Left lung (tissue), 10 donors: Measurements from ENCODE around the gene UFD1. TPM values are rescaled to one million over a fixed set of nuclear protein-coding genes. Genes with fewer than 3 reads are reported as not detected.

Experiments
- ATAC-seq: fragments of 200-7000 bp; cut with Tn5 transposase; one replicate; pipeline ENCODE4 v1.9.1; 2020; ENCODE audit warnings: moderate library complexity
- DNase-seq, 4 donors: peaks; one replicate each; pipeline ENCODE4 v3.0.0-alpha.2; 2013 to 2020
- H3K27ac ChIP-seq, 2 donors: fragments of 200-600 bp; sonication (generic) in 1 of 2; one replicate each; pipeline versions ENCODE4 v1.5.0 to v1.8.0; 2020 to 2021
- H3K27me3 ChIP-seq, 2 donors: fragments of 200-600 bp; sonication (generic) in 1 of 2; one replicate each; pipeline versions ENCODE4 v1.5.0 to v1.8.0; 2020 to 2021
- H3K36me3 ChIP-seq, 2 donors: fragments of 200-600 bp; sonication (generic) in 1 of 2; one replicate each; pipeline versions ENCODE4 v1.5.0 to v1.8.0; 2020 to 2021
- H3K4me1 ChIP-seq, 2 donors: fragments of 200-600 bp; one replicate each; pipeline ENCODE4 v1.8.0; 2021
- H3K4me3 ChIP-seq, 2 donors: fragments of 200-600 bp; sonication (generic) in 1 of 2; one replicate each; pipeline versions ENCODE4 v1.5.0 to v1.8.0; 2020 to 2021; ENCODE audit warnings: mild to moderate bottlenecking in 1 of 2
- H3K9me3 ChIP-seq, 2 donors: fragments of 200-600 bp; sonication (generic) in 1 of 2; one replicate each; pipeline versions ENCODE4 v1.5.0 to v1.8.0; 2020 to 2021
- intact Hi-C, 2 donors: fragments of 100-400 bp; cut with DNase I; formaldehyde crosslinking; loops; one replicate each; pipeline versions ENCODE4 v1.11.2 to v1.14.2; 2022
- polyA plus RNA-seq, 6 donors: library from polyadenylated mRNA; unstranded; fragments of 120-200 nt; gene quantifications; one replicate each; pipeline ENCODE4 v1.2.1, GENCODE V29; 2013; ENCODE audit not compliant: insufficient read length in 6 of 6
- total RNA-seq, 2 donors: library from RNA; stranded (reverse); fragmentation: NEBNext Ultra II Directional; extraction: Animal tissue kit (Norgen Biotek cat#: 25700); gene quantifications; one replicate each; pipeline ENCODE4 v1.2.1, GENCODE V29; 2021
- TF ChIP-seq, protein P1 (sequence below), 2 donors: fragments of 200-600 bp; sonication (generic) in 1 of 2; IDR thresholded peaks; one replicate each; pipeline versions ENCODE4 v1.5.0 to v1.8.0; 2021; ENCODE audit warnings: antibody characterized with exemption in 2 of 2
- donor health status: DM: no; HTN: yes; CAD: no.
- donor health status: DM: no; HTN: no; CAD: no.

UFD1 gene
- total and polyA plus RNA-seq, 8 donors: 41.7 to 72.9 (median 62.6) TPM

DNA sequence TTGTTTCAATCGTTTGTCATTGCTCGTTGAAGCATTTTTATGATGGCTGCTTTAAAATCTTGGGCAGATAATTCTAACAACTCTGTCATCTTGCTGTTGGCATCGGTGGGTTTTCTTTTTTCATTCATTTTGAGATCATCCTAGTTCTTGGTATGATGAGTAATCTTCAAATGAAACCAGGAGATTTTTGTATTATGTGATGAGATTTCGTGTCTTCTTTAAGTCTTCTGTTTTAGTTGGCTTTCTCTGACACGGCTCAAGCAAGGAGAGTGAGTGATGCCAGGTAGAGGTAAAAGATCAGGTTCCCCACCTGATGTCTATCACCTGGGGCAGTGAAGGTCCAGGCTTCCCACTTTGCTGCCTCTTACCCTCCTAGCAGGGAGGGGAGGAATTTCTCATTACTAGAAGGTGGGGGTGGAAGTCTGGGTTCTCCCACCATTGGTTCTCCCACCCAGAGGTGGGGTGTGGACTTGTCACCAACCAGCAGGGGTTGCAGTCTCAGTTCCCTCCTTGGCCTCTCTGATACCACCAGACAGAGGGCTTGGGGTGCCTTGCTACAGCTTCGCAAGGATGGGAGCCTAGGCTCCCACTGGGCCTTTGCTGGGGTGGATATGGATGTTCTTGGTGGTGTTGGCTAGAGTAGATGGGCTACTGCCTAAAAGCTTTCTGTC lies 13.6 kb upstream of the UFD1 start:
- TF ChIP-seq, protein P1, sequence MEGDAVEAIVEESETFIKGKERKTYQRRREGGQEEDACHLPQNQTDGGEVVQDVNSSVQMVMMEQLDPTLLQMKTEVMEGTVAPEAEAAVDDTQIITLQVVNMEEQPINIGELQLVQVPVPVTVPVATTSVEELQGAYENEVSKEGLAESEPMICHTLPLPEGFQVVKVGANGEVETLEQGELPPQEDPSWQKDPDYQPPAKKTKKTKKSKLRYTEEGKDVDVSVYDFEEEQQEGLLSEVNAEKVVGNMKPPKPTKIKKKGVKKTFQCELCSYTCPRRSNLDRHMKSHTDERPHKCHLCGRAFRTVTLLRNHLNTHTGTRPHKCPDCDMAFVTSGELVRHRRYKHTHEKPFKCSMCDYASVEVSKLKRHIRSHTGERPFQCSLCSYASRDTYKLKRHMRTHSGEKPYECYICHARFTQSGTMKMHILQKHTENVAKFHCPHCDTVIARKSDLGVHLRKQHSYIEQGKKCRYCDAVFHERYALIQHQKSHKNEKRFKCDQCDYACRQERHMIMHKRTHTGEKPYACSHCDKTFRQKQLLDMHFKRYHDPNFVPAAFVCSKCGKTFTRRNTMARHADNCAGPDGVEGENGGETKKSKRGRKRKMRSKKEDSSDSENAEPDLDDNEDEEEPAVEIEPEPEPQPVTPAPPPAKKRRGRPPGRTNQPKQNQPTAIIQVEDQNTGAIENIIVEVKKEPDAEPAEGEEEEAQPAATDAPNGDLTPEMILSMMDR (IDR thresholded peaks at IDR 0.05): no peak

DNA sequence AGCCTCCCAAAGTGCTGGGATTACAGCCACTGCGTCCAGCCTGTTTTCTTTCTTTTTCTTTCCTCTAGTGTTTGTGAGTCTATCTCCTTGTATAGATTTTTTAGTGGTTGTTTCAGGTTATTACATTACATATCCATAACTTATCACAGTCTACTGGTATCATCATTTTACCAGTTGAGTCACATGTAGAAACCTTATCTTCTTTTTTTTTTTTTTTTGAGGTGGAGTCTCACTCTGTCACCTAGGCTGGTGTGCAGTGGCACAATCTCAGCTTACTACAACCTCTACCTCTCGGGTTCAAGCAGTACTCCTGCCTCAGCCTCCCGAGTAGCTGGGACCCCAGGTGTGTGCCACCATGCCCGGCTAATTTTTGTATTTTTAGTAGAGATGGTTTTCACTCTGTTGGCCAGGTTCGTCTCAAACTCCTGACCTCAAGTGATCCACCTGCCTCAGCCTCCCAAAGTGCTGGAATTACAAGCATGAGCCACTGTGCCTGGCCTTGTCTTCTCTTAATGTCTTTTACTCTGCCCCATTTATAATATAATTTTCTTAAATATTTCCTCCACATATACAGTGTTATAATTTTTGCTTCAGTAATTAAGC lies 11.7 kb upstream of the UFD1 start:
- TF ChIP-seq, protein P1 (IDR thresholded peaks at IDR 0.05): no peak
- intact Hi-C loops: loop anchor here (10.0 kb wide), 2 partner anchors 134 to 144 kb away; no protein-coding TSS in a partner anchor
- ATAC-seq: no peak

More for the DNA sequence above, 13.6 kb upstream of the UFD1 start:
- intact Hi-C loops: loop anchor here (10.0 kb wide), 2 partner anchors 132 to 142 kb away; no protein-coding TSS in a partner anchor
- ATAC-seq: no peak
- no peak for DNase-seq
- Histone ChIP-seq H3K4me3 (no peak overlapping the region), H3K9me3 (no peaks in the 10 kb centered on the region), H3K27me3 (no peaks in the 10 kb centered on the region), H3K36me3 (peaks cover 0 to 12% of the 10 kb centered on the region in 2 donors), H3K27ac (no peak overlapping the region), H3K4me1 (no peaks in the 10 kb centered on the region)

DNA sequence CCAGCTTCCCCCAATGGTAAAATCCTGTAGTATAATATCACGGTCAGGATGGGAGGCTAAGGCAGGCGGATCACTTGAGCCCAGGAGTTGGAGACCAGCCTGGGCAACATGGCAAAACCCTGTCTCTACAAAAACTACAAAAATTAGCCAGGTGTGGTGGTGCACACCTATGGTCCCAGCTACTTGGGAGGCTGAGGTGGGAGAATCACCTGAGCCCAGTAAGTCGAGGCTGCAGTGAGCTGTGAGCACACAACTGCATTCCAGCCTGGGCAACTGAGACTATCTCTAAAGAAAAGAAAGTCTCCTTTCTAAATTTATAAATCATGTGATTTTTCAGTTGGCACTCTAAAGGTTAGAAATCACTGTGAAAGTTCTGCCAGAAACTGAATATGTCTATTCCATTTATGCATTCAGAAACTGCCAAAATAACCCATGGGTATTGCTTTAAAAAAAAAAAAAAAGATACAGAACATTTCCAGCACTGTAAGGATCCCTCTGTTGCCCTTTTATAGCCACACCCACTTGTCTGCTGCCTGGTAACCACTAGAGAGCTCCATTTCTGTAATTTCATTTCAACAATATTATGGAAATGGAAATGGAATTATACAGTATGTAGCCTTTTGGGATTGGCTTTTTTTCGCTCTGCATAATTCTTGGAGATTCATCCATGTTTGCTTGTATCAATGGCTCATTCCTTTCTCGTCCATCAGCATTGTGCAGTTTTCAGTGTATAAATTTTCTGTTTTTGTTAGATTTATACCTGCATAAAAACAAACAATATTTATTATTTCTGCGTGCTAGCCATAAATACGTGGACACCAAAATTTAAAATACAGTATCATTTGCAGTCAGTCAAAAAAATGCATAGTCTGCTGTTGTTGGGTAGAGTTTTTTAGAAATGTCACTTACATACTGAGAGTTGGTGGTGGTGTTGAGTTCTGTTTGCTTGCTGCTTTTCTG lies 10.2 kb upstream of the UFD1 start:
- DNase-seq: peak in 1 of 4 donors; percentile 23
- ATAC-seq: peak; percentile 67
- Histone ChIP-seq H3K4me1 (no peaks in the 10 kb centered on the region), H3K27ac (no peak overlapping the region), H3K27me3 (no peaks in the 10 kb centered on the region), H3K36me3 (peaks cover 0 to 9% of the 10 kb centered on the region in 2 donors), H3K9me3 (no peaks in the 10 kb centered on the region), H3K4me3 (no peak overlapping the region)
- TF ChIP-seq, protein P1 (IDR thresholded peaks at IDR 0.05): no peak
- intact Hi-C loops: no loop called here

More for the DNA sequence above, 11.7 kb upstream of the UFD1 start:
- no peak for DNase-seq
- no peak overlapping the region for H3K4me3 ChIP-seq
- H3K4me1 ChIP-seq: no peaks in the 10 kb centered on the region
- no peaks in the 10 kb centered on the region for H3K27me3 ChIP-seq
- peaks cover 0 to 12% of the 10 kb centered on the region in 2 donors for H3K36me3 ChIP-seq
- no peak overlapping the region for H3K27ac ChIP-seq
- H3K9me3 ChIP-seq: no peaks in the 10 kb centered on the region

DNA sequence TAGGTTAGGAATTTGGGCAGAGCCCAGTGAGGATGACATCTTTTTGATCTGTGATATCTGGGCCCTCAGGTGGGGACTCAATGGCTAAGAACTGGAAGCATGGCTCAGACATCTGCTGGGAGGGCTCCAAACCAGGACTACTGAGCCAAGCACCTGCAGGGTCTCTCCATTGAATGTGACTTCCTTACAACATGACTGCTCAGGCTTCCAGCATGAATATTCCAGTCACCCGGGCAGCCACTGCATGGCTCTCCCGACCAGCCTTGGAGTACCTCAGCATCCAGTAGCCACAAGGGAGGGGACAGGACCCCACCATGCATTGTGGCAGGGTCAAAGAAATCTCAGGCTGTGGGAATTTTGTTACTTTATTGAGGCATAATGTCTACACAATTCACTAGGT lies 9.3 kb upstream of the UFD1 start:
- Histone ChIP-seq H3K4me3 (no peak overlapping the region), H3K27ac (no peak overlapping the region), H3K36me3 (peaks cover 0 to 4% of the 10 kb centered on the region in 2 donors), H3K9me3 (no peaks in the 10 kb centered on the region), H3K4me1 (no peaks in the 10 kb centered on the region), H3K27me3 (no peaks in the 10 kb centered on the region)
- intact Hi-C loops: no loop called here
- ATAC-seq: no peak
- TF ChIP-seq, protein P1 (IDR thresholded peaks at IDR 0.05): no peak
- no peak for DNase-seq
